Progenitor cell of endocrine pancreas (in vitro differentiated cells): Measurements from ENCODE around the gene TMC3. TPM values are rescaled to one million over a fixed set of nuclear protein-coding genes. Genes with fewer than 3 reads are reported as not detected.

Source experiments
- DNase-seq: peaks from one replicate; pipeline ENCODE4 v3.0.0; 2021; ENCODE audit warnings: low spot score; ENCODE audit not compliant: unreplicated experiment
- H3K27ac Mint-ChIP-seq: 2 replicates; pipeline ENCODE4 v1.8.0; 2021; ENCODE audit warnings: mild to moderate bottlenecking, moderate library complexity, mixed read lengths
- H3K27me3 Mint-ChIP-seq: 2 replicates; pipeline ENCODE4 v1.8.0; 2021; ENCODE audit warnings: mixed read lengths
- H3K36me3 Mint-ChIP-seq: 2 replicates; pipeline ENCODE4 v1.8.0; 2022; ENCODE audit warnings: mixed read lengths; ENCODE audit not compliant: insufficient read depth
- H3K4me1 Mint-ChIP-seq: 2 replicates; pipeline ENCODE4 v1.8.0; 2021; ENCODE audit warnings: low read depth, mixed read lengths
- H3K4me3 Mint-ChIP-seq: 2 replicates; pipeline ENCODE4 v1.8.0; 2021; ENCODE audit warnings: low read depth, mild to moderate bottlenecking, moderate library complexity, mixed read lengths
- H3K9me3 Mint-ChIP-seq: 2 replicates; pipeline ENCODE4 v1.8.0; 2021; ENCODE audit warnings: low read depth, mixed read lengths
- total RNA-seq: library from RNA; stranded (reverse); gene quantifications from 2 replicates; pipeline ENCODE4 v1.2.1, GENCODE V29; 2021
- TF ChIP-seq, protein P1 (sequence below): fragments of 200-600 bp; sonication (generic); IDR thresholded peaks from one replicate; pipeline ENCODE4 v1.5.0; 2021; ENCODE audit warnings: antibody characterized with exemption, mild to moderate bottlenecking; ENCODE audit not compliant: unreplicated experiment

TMC3 gene
- total RNA-seq, 1 donor from 2014 or later = 0.10 TPM

DNA sequence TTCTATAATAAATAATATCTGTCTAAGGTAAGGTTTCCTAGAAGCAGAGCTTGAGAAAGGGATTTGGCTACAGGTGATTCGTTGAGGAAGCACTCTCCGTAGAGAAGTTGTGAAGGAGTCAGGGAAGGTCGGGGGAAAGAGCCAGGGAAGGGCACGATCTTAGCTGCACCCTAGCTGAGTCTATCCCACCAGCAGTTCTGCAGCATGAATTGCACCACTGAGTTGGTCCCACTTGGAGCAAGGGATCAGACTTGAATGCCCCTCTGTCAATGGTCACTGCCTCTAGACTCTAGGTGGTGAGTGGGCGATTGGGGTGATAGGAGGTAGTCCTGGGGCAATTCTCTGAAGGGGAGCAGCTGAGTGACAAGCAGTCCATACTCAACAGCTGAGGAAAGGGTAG, 13.5 kb downstream of the TMC3 start:
- TF ChIP-seq, protein P1, sequence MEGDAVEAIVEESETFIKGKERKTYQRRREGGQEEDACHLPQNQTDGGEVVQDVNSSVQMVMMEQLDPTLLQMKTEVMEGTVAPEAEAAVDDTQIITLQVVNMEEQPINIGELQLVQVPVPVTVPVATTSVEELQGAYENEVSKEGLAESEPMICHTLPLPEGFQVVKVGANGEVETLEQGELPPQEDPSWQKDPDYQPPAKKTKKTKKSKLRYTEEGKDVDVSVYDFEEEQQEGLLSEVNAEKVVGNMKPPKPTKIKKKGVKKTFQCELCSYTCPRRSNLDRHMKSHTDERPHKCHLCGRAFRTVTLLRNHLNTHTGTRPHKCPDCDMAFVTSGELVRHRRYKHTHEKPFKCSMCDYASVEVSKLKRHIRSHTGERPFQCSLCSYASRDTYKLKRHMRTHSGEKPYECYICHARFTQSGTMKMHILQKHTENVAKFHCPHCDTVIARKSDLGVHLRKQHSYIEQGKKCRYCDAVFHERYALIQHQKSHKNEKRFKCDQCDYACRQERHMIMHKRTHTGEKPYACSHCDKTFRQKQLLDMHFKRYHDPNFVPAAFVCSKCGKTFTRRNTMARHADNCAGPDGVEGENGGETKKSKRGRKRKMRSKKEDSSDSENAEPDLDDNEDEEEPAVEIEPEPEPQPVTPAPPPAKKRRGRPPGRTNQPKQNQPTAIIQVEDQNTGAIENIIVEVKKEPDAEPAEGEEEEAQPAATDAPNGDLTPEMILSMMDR = no peak
- Mint-ChIP-seq H3K4me1 (no peaks in the 10 kb centered on the region), H3K27ac (no peak overlapping the region), H3K27me3 (peaks cover 3% of the 10 kb centered on the region), H3K4me3 (no peak overlapping the region), H3K36me3 (no peaks in the 10 kb centered on the region), H3K9me3 (peaks cover 4% of the 10 kb centered on the region)
- no peak for DNase-seq

DNA sequence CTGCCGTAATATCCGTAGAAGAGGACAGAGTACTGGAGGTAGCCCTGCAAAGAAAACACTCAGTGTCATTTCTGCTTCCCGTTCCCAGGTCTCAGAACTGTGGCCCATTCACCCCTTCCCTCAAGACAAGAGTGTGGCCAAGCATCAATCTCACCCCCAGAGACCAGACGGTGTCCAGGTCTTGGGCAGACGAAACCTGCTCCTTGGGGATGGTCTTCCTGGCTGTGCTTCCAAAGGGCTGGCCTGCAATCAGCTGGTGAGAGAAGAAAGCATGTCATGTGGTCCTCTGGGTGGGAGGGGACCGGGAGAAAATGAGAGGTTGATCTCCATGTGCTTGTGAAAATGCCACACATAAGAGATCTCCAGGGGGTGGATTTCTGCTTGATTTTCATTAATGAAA, 15.8 kb downstream of the TMC3 start:
- DNase-seq = no peak
- Mint-ChIP-seq H3K4me1 (no peaks in the 10 kb centered on the region), H3K27ac (no peak overlapping the region), H3K27me3 (peaks cover 6% of the 10 kb centered on the region), H3K4me3 (no peak overlapping the region), H3K36me3 (no peaks in the 10 kb centered on the region), H3K9me3 (peaks cover 4% of the 10 kb centered on the region)
- TF ChIP-seq, protein P1 = no peak

DNA sequence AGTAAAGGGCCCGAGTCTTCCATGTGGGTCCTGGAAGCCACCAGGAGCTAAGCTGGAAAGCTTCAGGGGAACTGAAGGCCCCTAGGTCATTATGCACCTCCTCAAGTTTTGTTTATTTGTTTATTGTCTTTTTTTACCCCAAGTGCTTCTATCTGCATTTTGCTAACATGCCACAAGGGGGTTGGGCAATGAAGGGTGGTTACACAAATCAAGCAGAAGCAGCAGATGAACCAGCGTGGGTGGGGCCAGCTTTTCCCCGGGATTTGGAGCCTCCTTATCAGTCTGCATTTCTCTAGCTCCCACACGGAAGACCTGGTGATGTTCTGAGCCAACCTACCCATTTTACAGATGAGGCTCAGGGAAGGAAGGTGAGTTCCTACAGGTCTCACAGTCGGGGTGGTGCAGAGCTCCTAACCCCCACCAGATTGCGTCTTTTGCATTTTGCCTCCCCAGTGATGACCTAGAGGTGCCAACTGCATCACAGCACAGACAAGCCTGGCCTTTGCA, 16.8 kb downstream of the TMC3 start:
- no peak overlapping the region for H3K4me3 Mint-ChIP-seq
- H3K27me3 Mint-ChIP-seq = peaks cover 6% of the 10 kb centered on the region
- DNase-seq = no peak
- no peak overlapping the region for H3K27ac Mint-ChIP-seq
- no peaks in the 10 kb centered on the region for H3K4me1 Mint-ChIP-seq
- TF ChIP-seq, protein P1 = no peak
- H3K36me3 Mint-ChIP-seq = no peaks in the 10 kb centered on the region
- H3K9me3 Mint-ChIP-seq = peaks cover 4% of the 10 kb centered on the region

DNA sequence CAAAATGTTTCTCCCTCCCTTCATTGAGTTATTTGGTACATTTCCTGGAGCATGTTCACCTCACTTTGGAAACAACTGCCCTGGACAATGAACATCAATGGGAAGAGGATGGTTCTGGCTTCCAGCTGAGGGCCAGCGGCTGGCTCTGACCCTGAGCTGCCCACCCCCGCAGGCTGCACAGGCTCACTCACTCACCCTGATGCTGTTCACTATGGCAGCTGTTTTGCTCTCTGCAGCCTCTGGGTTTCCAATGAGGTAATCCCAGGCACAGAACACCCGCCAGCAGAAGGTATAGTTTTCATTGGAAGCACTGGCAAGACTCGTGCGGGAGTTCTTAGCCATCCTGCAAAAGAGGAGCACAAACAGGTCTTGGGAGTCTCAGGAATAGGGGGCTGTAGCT, 17.8 kb downstream of the TMC3 start:
- TF ChIP-seq, protein P1 = no peak
- Mint-ChIP-seq H3K27me3 (peaks cover 6% of the 10 kb centered on the region), H3K9me3 (peaks cover 4% of the 10 kb centered on the region), H3K27ac (no peak overlapping the region), H3K36me3 (no peaks in the 10 kb centered on the region), H3K4me3 (no peak overlapping the region), H3K4me1 (no peaks in the 10 kb centered on the region)
- no peak for DNase-seq

DNA sequence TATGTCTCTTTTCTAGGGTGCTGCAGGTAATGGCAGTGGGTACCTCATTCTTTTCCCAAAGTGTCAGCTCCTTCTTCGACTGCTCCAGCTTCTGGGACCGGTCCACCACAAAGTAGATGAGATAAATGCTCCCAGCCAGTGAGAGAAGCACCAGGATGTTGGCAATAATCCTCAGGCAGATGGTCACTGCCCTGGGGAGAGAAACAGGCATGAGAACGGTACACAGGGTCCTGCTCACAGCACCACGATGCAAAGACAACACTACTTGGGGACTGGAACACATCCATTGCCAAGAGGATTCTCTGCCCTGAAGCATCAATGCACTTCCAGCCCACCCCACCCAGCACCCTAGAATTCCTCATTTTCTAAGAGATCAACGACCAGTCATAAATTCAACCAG, 22.4 kb downstream of the TMC3 start:
- Mint-ChIP-seq H3K36me3 (no peaks in the 10 kb centered on the region), H3K27ac (no peak overlapping the region), H3K4me3 (no peak overlapping the region), H3K9me3 (no peaks in the 10 kb centered on the region), H3K4me1 (no peaks in the 10 kb centered on the region), H3K27me3 (peaks cover 12% of the 10 kb centered on the region)
- DNase-seq = no peak
- TF ChIP-seq, protein P1 = no peak
